ENCODE results near the gene CNTNAP5.

CNTNAP5 gene

GRCh38 chr2:124250433-124250832 lies 225.3 kb downstream of the CNTNAP5 start:
- Histone ChIP-seq H3K9ac (ENCODE audit: low read depth in 1 of 2, low read length in 2 of 2) (no peak overlapping the region), H3K36me3 (ENCODE audit: control insufficient read depth in 1 of 2, insufficient read depth in 2 of 2, low read length in 2 of 2) (no peaks in the 10 kb centered on the region), H3K4me3 (ENCODE audit: low read depth in 1 of 2, low read length in 2 of 2) (no peak overlapping the region), H3K27me3 (ENCODE audit: control insufficient read depth in 1 of 2, insufficient read depth in 2 of 2, low read length in 2 of 2) (no peaks in the 10 kb centered on the region), H3K9me3 (ENCODE audit: control insufficient read depth in 1 of 2, low read length in 2 of 2) (no peaks in the 10 kb centered on the region), H3K27ac (ENCODE audit: low read depth, low read length) (no peak overlapping the region), H3K4me1 (ENCODE audit: control insufficient read depth in 1 of 2, insufficient read depth in 2 of 2, low read length in 2 of 2) (no peaks in the 10 kb centered on the region)

DNA sequence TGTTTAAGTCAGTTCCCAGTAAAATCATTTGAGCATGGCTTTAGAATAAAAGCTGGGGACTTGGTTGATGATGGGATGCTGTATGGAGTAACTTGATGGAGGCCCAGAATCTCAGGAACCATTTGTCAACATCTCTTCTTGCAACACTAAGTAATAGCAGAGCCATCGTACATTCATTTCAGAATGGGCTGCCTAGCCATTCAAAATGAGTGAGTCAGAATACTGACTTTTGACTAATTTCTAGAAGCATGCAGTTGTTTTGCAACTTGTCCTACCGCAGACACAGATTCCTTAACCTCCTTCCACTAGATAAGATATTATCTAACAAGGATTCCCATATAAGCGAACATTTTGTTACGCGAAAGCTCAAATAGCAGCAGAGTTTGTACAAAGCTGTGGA lies 229.5 kb downstream of the CNTNAP5 start:
- no peaks in the 10 kb centered on the region for H3K9me3 ChIP-seq (ENCODE audit: control insufficient read depth in 1 of 2, low read length in 2 of 2)
- no peaks in the 10 kb centered on the region for H3K27me3 ChIP-seq (ENCODE audit: control insufficient read depth in 1 of 2, insufficient read depth in 2 of 2, low read length in 2 of 2)
- H3K9ac ChIP-seq (ENCODE audit: low read depth in 1 of 2, low read length in 2 of 2), result no peak overlapping the region
- no peak overlapping the region for H3K4me3 ChIP-seq (ENCODE audit: low read depth in 1 of 2, low read length in 2 of 2)
- no peak overlapping the region for H3K27ac ChIP-seq (ENCODE audit: low read depth, low read length)
- no peaks in the 10 kb centered on the region for H3K36me3 ChIP-seq (ENCODE audit: control insufficient read depth in 1 of 2, insufficient read depth in 2 of 2, low read length in 2 of 2)
- H3K4me1 ChIP-seq (ENCODE audit: control insufficient read depth in 1 of 2, insufficient read depth in 2 of 2, low read length in 2 of 2), result no peaks in the 10 kb centered on the region

GRCh38 chr2:124257120-124257519 lies 232.0 kb downstream of the CNTNAP5 start:
- no peaks in the 10 kb centered on the region for H3K36me3 ChIP-seq (ENCODE audit: control insufficient read depth in 1 of 2, insufficient read depth in 2 of 2, low read length in 2 of 2)
- no peaks in the 10 kb centered on the region for H3K4me1 ChIP-seq (ENCODE audit: control insufficient read depth in 1 of 2, insufficient read depth in 2 of 2, low read length in 2 of 2)
- no peaks in the 10 kb centered on the region for H3K9me3 ChIP-seq (ENCODE audit: control insufficient read depth in 1 of 2, low read length in 2 of 2)
- no peaks in the 10 kb centered on the region for H3K27me3 ChIP-seq (ENCODE audit: control insufficient read depth in 1 of 2, insufficient read depth in 2 of 2, low read length in 2 of 2)
- H3K4me3 ChIP-seq (ENCODE audit: low read depth in 1 of 2, low read length in 2 of 2), result no peak overlapping the region
- no peak overlapping the region for H3K27ac ChIP-seq (ENCODE audit: low read depth, low read length)
- H3K9ac ChIP-seq (ENCODE audit: low read depth in 1 of 2, low read length in 2 of 2), result no peak overlapping the region

DNA sequence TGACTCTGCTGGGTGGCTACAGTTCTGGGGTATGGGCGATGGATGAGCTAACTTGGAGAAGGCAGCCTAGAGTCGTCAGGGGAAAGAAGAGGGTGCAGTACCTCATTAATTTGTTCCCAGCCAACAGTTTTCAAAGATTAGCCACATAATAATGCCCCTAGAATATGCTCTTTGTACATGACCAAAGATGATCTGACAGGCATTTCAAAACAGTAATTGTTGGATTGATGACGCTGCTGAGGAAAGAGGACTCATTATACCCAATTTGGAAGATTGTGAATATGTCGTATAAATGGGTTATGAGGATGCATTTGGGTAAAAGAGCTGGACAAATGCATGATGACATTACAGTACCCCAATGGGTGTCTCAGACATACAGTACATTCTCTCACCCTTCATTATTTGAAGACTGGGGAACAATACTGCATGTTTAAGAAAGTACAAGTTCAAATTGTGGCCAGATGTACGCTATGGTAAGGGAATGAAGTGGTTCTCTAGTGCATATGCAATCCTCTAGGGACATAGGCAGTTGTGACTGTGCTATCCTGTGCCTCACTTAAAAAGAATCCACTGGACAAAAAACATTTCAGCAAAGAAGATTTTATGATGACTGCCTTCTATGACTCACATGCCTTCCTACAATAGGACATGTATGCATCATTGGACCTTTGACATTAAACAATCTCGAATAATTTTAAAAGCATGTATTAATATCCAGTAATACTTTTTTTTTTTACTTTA lies 233.2 kb downstream of the CNTNAP5 start:
- Histone ChIP-seq H3K4me1 (ENCODE audit: control insufficient read depth in 1 of 2, insufficient read depth in 2 of 2, low read length in 2 of 2) (no peaks in the 10 kb centered on the region), H3K9ac (ENCODE audit: low read depth in 1 of 2, low read length in 2 of 2) (no peak overlapping the region), H3K27me3 (ENCODE audit: control insufficient read depth in 1 of 2, insufficient read depth in 2 of 2, low read length in 2 of 2) (no peaks in the 10 kb centered on the region), H3K36me3 (ENCODE audit: control insufficient read depth in 1 of 2, insufficient read depth in 2 of 2, low read length in 2 of 2) (no peaks in the 10 kb centered on the region), H3K27ac (ENCODE audit: low read depth, low read length) (no peak overlapping the region), H3K4me3 (ENCODE audit: low read depth in 1 of 2, low read length in 2 of 2) (no peak overlapping the region), H3K9me3 (ENCODE audit: control insufficient read depth in 1 of 2, low read length in 2 of 2) (no peaks in the 10 kb centered on the region)

GRCh38 chr2:124261456-124261855 lies 236.4 kb downstream of the CNTNAP5 start:
- Histone ChIP-seq H3K36me3 (ENCODE audit: control insufficient read depth in 1 of 2, insufficient read depth in 2 of 2, low read length in 2 of 2) (no peaks in the 10 kb centered on the region), H3K9ac (ENCODE audit: low read depth in 1 of 2, low read length in 2 of 2) (no peak overlapping the region), H3K4me3 (ENCODE audit: low read depth in 1 of 2, low read length in 2 of 2) (no peak overlapping the region), H3K27me3 (ENCODE audit: control insufficient read depth in 1 of 2, insufficient read depth in 2 of 2, low read length in 2 of 2) (no peaks in the 10 kb centered on the region), H3K27ac (ENCODE audit: low read depth, low read length) (no peak overlapping the region), H3K9me3 (ENCODE audit: control insufficient read depth in 1 of 2, low read length in 2 of 2) (peaks cover 0 to 7% of the 10 kb centered on the region in 2 donors), H3K4me1 (ENCODE audit: control insufficient read depth in 1 of 2, insufficient read depth in 2 of 2, low read length in 2 of 2) (no peaks in the 10 kb centered on the region)

- no peaks in the 10 kb centered on the region for H3K36me3 ChIP-seq (ENCODE audit: control insufficient read depth in 1 of 2, insufficient read depth in 2 of 2, low read length in 2 of 2)
These were observed 239.5 kb downstream of the CNTNAP5 start for GRCh38 chr2:124264551-124265091.

GRCh38 chr2:124267794-124268193 lies 242.7 kb downstream of the CNTNAP5 start:
- no peak overlapping the region for H3K4me3 ChIP-seq (ENCODE audit: low read depth in 1 of 2, low read length in 2 of 2)
- H3K27ac ChIP-seq (ENCODE audit: low read depth, low read length), result no peak overlapping the region
- peaks cover 0 to 7% of the 10 kb centered on the region in 2 donors for H3K9me3 ChIP-seq (ENCODE audit: control insufficient read depth in 1 of 2, low read length in 2 of 2)
- H3K27me3 ChIP-seq (ENCODE audit: control insufficient read depth in 1 of 2, insufficient read depth in 2 of 2, low read length in 2 of 2), result no peaks in the 10 kb centered on the region
- no peaks in the 10 kb centered on the region for H3K4me1 ChIP-seq (ENCODE audit: control insufficient read depth in 1 of 2, insufficient read depth in 2 of 2, low read length in 2 of 2)
- H3K36me3 ChIP-seq (ENCODE audit: control insufficient read depth in 1 of 2, insufficient read depth in 2 of 2, low read length in 2 of 2), result no peaks in the 10 kb centered on the region
- no peak overlapping the region for H3K9ac ChIP-seq (ENCODE audit: low read depth in 1 of 2, low read length in 2 of 2)

More at GRCh38 chr2:124264551-124265091, 239.5 kb downstream of the CNTNAP5 start:
- Histone ChIP-seq H3K4me1 (ENCODE audit: control insufficient read depth in 1 of 2, insufficient read depth in 2 of 2, low read length in 2 of 2) (no peaks in the 10 kb centered on the region), H3K27me3 (ENCODE audit: control insufficient read depth in 1 of 2, insufficient read depth in 2 of 2, low read length in 2 of 2) (no peaks in the 10 kb centered on the region), H3K9ac (ENCODE audit: low read depth in 1 of 2, low read length in 2 of 2) (no peak overlapping the region), H3K27ac (ENCODE audit: low read depth, low read length) (no peak overlapping the region), H3K4me3 (ENCODE audit: low read depth in 1 of 2, low read length in 2 of 2) (no peak overlapping the region), H3K9me3 (ENCODE audit: control insufficient read depth in 1 of 2, low read length in 2 of 2) (peaks cover 0 to 7% of the 10 kb centered on the region in 2 donors)

- Histone ChIP-seq H3K4me1 (ENCODE audit: control insufficient read depth in 1 of 2, insufficient read depth in 2 of 2, low read length in 2 of 2) (no peaks in the 10 kb centered on the region), H3K9me3 (ENCODE audit: control insufficient read depth in 1 of 2, low read length in 2 of 2) (peaks cover 0 to 7% of the 10 kb centered on the region in 2 donors), H3K4me3 (ENCODE audit: low read depth in 1 of 2, low read length in 2 of 2) (no peak overlapping the region), H3K36me3 (ENCODE audit: control insufficient read depth in 1 of 2, insufficient read depth in 2 of 2, low read length in 2 of 2) (no peaks in the 10 kb centered on the region), H3K9ac (ENCODE audit: low read depth in 1 of 2, low read length in 2 of 2) (no peak overlapping the region), H3K27ac (ENCODE audit: low read depth, low read length) (no peak overlapping the region), H3K27me3 (ENCODE audit: control insufficient read depth in 1 of 2, insufficient read depth in 2 of 2, low read length in 2 of 2) (no peaks in the 10 kb centered on the region)
These were observed 244.3 kb downstream of the CNTNAP5 start for GRCh38 chr2:124269348-124269747.

DNA sequence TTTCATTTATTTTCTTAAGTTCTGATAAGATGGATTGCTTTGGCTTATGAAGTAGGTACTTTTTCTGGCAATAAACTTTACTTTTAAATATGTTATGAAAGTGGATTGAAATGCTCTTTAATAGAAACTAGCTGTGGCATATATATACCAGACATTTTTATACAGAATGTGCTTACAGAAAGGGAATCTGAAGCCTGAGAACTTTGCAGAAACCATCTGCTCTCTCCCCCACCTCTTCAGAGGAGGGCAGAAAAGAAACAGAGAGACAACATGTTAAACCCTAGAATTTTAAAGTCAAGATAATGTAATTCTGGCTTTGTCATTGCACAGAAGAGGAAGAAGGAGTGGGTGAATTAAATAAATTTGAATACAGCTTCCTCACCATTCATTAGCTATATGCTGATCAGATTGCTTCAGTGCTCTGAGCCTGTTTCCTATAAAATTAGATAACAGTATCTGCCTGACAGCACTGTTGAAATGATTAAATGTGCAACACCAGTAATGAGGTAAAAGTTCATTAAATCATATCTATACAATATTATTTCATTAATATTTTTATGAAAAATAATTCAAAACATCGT lies 247.3 kb downstream of the CNTNAP5 start:
- Histone ChIP-seq H3K27ac (ENCODE audit: low read depth, low read length) (no peak overlapping the region), H3K9me3 (ENCODE audit: control insufficient read depth in 1 of 2, low read length in 2 of 2) (no peaks in the 10 kb centered on the region), H3K9ac (ENCODE audit: low read depth in 1 of 2, low read length in 2 of 2) (no peak overlapping the region), H3K4me3 (ENCODE audit: low read depth in 1 of 2, low read length in 2 of 2) (no peak overlapping the region), H3K4me1 (ENCODE audit: control insufficient read depth in 1 of 2, insufficient read depth in 2 of 2, low read length in 2 of 2) (no peaks in the 10 kb centered on the region), H3K27me3 (ENCODE audit: control insufficient read depth in 1 of 2, insufficient read depth in 2 of 2, low read length in 2 of 2) (no peaks in the 10 kb centered on the region), H3K36me3 (ENCODE audit: control insufficient read depth in 1 of 2, insufficient read depth in 2 of 2, low read length in 2 of 2) (no peaks in the 10 kb centered on the region)

- Histone ChIP-seq H3K9ac (ENCODE audit: low read depth in 1 of 2, low read length in 2 of 2) (no peak overlapping the region), H3K27ac (ENCODE audit: low read depth, low read length) (no peak overlapping the region), H3K36me3 (ENCODE audit: control insufficient read depth in 1 of 2, insufficient read depth in 2 of 2, low read length in 2 of 2) (no peaks in the 10 kb centered on the region), H3K4me3 (ENCODE audit: low read depth in 1 of 2, low read length in 2 of 2) (no peak overlapping the region), H3K9me3 (ENCODE audit: control insufficient read depth in 1 of 2, low read length in 2 of 2) (no peaks in the 10 kb centered on the region), H3K27me3 (ENCODE audit: control insufficient read depth in 1 of 2, insufficient read depth in 2 of 2, low read length in 2 of 2) (no peaks in the 10 kb centered on the region), H3K4me1 (ENCODE audit: control insufficient read depth in 1 of 2, insufficient read depth in 2 of 2, low read length in 2 of 2) (no peaks in the 10 kb centered on the region)
These were observed 256.5 kb downstream of the CNTNAP5 start for GRCh38 chr2:124281541-124281940.

All from duodenal mucosa (tissue), 2 donors.